ENCODE data around the gene EXOC3L2.
"Not testable (repeated sequence)": the region's sequence is repeated elsewhere in the genome, so short reads cannot be mapped to it uniquely, and the experiment has no call there.

The EXOC3L2 gene

GRCh38 chr19:45245334-45245787 lies at the start of gene EXOC3L2:
Gene EXOC3L2 (minus strand): TSS chr19:45245407. CDS start chr19:45239045, 6,362 bp downstream.
- no peak for DNase-seq (ENCODE audit: low read depth in 1 of 2, low spot score in 1 of 2)

GRCh38 chr19:45294291-45295029 lies 49.3 kb upstream of the EXOC3L2 start:
- DNase-seq (ENCODE audit: low read depth in 1 of 2, low spot score in 1 of 2): no peak

- DNase-seq (ENCODE audit: low read depth in 1 of 2, low spot score in 1 of 2): no peak
Observed at GRCh38 chr19:45293682-45294081, 48.5 kb upstream of the EXOC3L2 start.

GRCh38 chr19:45291834-45292233 lies 46.6 kb upstream of the EXOC3L2 start:
- no peak for DNase-seq (ENCODE audit: low read depth in 1 of 2, low spot score in 1 of 2)

GRCh38 chr19:45290381-45290931 lies 45.2 kb upstream of the EXOC3L2 start:
- DNase-seq (ENCODE audit: low read depth in 1 of 2, low spot score in 1 of 2): no peak

GRCh38 chr19:45283443-45284033 lies 38.3 kb upstream of the EXOC3L2 start:
- DNase-seq (ENCODE audit: low read depth in 1 of 2, low spot score in 1 of 2): no peak

- DNase-seq (ENCODE audit: low read depth in 1 of 2, low spot score in 1 of 2): no peak
Observed at GRCh38 chr19:45280471-45280961, 35.3 kb upstream of the EXOC3L2 start.

GRCh38 chr19:45279587-45280192 lies 34.5 kb upstream of the EXOC3L2 start:
- no peak for DNase-seq (ENCODE audit: low read depth in 1 of 2, low spot score in 1 of 2)

GRCh38 chr19:45278087-45278486 lies 32.9 kb upstream of the EXOC3L2 start:
- DNase-seq (ENCODE audit: low read depth in 1 of 2, low spot score in 1 of 2): no peak

- DNase-seq (ENCODE audit: low read depth in 1 of 2, low spot score in 1 of 2): no peak
Observed at GRCh38 chr19:45276284-45276687, 31.1 kb upstream of the EXOC3L2 start.

- no peak for DNase-seq (ENCODE audit: low read depth in 1 of 2, low spot score in 1 of 2)
Observed at GRCh38 chr19:45275370-45275971, 30.3 kb upstream of the EXOC3L2 start.

GRCh38 chr19:45273521-45273855 lies 28.3 kb upstream of the EXOC3L2 start:
- DNase-seq (ENCODE audit: low read depth in 1 of 2, low spot score in 1 of 2): no peak

- no peak for DNase-seq (ENCODE audit: low read depth in 1 of 2, low spot score in 1 of 2)
Observed at GRCh38 chr19:45271735-45272108, 26.5 kb upstream of the EXOC3L2 start.

GRCh38 chr19:45271098-45271734 lies 26.0 kb upstream of the EXOC3L2 start:
- no peak for DNase-seq (ENCODE audit: low read depth in 1 of 2, low spot score in 1 of 2)

GRCh38 chr19:45269939-45270338 lies 24.7 kb upstream of the EXOC3L2 start:
- DNase-seq (ENCODE audit: low read depth in 1 of 2, low spot score in 1 of 2): not testable (repeated sequence)

- no peak for DNase-seq (ENCODE audit: low read depth in 1 of 2, low spot score in 1 of 2)
Observed at GRCh38 chr19:45267296-45267695, 22.1 kb upstream of the EXOC3L2 start.

GRCh38 chr19:45265375-45265774 lies 20.2 kb upstream of the EXOC3L2 start:
- DNase-seq (ENCODE audit: low read depth in 1 of 2, low spot score in 1 of 2): no peak

GRCh38 chr19:45264781-45265317 lies 19.6 kb upstream of the EXOC3L2 start:
- no peak for DNase-seq (ENCODE audit: low read depth in 1 of 2, low spot score in 1 of 2)

- DNase-seq (ENCODE audit: low read depth in 1 of 2, low spot score in 1 of 2): no peak
Observed at GRCh38 chr19:45263013-45263412, 17.8 kb upstream of the EXOC3L2 start.

GRCh38 chr19:45262570-45262969 lies 17.4 kb upstream of the EXOC3L2 start:
- DNase-seq (ENCODE audit: low read depth in 1 of 2, low spot score in 1 of 2): no peak

GRCh38 chr19:45258862-45259261 lies 13.7 kb upstream of the EXOC3L2 start:
- DNase-seq (ENCODE audit: low read depth in 1 of 2, low spot score in 1 of 2): no peak

All from activated CD4-positive, alpha-beta T cell treated with anti-CD3 and anti-CD28 coated beads, Interleukin-2, amount 50 U/mL, for 24 hours (primary cell).